ENCODE data around the gene MACO1.

MACO1 gene

GRCh38 chr1:25527226-25527846 lies 96.6 kb downstream of the MACO1 start:
- DNase-seq: no peak

- no peak for DNase-seq
Observed at GRCh38 chr1:25527946-25528595, 97.4 kb downstream of the MACO1 start.

DNA sequence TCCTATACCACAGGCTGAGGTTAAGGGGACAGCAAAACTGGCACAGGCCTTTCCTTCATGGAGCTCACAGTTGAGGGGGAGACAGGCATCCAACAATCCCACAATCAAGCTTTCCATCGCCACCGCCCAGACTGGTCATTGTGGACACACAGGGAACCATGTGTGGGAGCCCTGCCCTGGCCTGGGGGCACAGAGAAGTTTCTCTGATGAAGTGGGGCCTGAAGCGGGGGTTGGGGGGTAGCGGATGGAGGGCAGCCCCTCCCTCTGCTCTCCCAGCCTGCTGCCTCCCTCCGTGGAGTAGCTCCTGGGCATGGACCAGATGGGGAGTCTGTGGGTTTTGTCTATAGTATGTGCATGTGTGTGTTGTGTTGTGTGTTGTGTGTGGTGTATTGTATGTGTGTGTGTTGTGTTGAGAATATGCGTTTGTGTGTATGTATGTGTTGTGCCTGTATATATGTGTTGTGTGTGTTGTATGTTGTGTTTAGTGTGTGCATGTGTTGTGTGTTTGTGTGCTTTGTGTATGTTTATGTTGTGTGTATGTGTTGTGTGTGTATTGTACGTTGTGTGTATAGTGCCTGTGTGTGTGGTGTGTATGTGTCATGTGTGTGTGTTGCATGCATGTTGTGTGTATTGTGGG lies 98.3 kb downstream of the MACO1 start:
- no peak for DNase-seq

- DNase-seq: peak in 1 of 2 experiments; percentile 27
Observed at GRCh38 chr1:25529518-25530185, 99.0 kb downstream of the MACO1 start.

DNA sequence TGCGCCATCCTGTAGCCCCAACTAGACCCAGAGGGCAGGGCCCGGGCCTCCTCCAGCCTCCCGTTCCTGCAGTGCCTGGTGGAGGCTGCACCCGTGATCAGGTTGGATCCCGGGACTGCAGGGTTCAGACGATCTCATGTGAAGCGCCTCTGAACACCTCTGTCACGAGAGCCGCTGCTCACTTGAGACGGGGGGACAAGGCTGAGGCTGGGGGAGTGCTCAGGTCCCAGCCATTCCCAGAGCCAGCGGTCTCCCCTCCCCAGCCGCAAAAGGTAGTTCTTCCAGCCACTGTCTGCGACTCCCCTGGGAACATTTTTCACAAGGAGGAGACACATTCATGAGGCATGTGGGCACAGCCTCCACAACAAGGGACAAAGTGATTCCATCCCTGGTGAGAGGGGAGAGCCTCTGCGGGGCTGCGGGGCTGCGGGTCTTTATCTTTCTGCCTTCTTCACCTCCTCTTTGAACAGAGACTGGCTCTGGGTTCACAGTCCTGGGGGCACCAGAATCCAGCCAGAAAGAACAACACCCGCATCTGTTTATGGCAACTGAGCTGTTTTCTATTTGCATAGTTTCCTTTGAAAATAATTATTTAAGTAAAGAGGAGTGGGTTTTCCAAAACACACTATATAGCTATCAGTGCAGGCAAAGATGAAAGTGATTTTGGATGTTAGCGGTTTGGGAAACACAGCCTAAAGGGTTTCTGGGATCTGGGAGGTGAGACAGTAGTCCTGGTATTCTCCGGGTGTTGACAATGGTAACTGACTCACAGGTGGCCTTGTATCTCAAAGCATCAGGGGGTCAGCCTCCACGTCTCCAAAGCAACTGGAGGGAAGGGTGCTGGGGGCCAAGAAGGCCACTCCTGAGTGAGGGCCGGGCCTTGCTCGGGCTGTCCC lies 99.7 kb downstream of the MACO1 start:
- no peak for DNase-seq

DNA sequence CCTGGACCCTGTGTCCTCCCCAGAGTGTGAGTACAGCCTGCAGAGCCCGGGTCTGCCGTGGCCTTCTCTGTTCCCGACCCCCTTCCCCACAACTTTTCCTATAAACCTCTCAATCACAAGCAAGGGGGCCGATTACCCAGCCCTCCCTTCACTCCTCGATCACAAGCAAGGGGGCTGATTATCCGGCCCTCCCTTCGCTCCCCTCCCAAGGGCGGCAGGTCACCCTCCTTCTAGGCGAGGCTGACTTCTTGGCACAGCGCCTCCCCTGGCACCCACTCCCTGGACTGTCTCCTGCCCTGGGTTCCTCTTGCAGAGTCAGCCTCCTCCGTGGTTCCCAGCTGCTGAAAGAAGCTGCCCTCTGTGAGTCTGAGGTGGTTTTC lies 100.4 kb downstream of the MACO1 start:
- no peak for DNase-seq

GRCh38 chr1:25532970-25533369 lies 102.3 kb downstream of the MACO1 start:
- no peak for DNase-seq

- DNase-seq: no peak
Observed at GRCh38 chr1:25533775-25534409, 103.2 kb downstream of the MACO1 start.

DNA sequence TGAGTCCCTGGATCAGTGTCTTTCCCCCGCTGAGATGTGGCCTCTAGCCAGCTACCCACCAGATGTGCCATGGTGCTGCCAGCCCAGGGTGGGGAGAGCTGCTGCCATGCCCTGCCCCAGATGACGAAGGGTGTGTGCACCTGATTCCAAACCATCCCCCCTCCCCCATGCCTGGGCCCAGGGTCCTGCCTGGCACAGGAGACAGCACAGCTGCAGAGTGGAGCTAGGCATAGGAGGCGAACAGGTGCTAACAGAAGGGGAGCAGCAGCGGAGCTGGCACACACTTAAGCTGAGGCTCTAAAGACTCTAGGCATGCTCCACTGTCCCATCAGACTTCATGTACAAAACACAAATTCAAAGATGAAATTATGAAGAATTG lies 103.7 kb downstream of the MACO1 start:
- no peak for DNase-seq

DNA sequence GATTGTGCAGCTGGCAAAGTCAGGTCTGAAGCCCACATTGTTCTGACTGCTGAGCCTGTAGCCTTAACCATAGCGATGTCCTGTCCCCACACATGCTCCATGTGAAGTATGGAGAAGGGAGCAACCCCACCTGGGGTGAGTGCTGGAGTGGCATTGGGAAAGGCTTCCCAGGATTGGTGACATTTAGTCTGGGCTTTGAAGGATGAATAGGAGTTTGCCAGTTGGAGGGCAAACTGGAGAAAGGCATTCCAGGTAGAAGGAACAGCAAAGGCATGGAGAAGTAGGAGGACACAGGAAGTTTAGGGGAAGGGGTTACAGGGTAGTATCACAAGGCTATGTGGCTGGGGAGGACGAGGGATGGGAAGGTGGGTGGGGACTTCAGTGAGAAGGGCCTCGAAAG lies 105.4 kb downstream of the MACO1 start:
- no peak for DNase-seq

DNA sequence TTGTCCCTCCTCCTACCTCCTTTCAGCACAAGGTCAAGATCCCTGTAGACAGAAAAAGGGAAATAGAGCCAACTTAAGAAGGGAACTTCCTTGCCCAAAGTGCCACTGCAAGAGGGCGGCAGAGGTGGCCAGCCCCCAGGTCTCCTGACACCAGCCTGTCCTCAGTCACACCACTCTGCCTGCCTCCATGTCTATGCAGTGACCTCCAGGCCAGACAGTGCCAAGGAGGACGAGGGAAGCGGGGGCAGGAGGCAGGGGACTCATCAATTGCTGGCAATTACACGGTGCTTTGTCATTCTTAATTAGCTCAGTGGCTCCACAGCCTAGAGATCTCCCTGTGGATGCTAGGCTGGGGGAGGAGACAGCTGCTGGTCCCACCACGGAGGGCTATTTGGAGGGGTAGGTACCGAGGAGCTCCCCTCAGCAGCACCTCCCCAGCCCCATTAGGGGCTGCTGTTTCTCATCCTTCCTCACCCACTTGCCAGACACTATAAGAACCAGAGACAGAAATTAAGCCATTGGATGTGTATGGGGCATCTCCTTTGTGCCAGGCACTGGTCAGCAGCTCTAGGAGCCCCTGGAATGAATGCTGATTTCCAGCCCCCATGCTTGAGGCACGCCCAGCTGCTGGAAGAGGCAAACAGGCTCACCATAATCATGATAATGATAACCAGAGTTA lies 106.6 kb downstream of the MACO1 start:
- DNase-seq: no peak

DNA sequence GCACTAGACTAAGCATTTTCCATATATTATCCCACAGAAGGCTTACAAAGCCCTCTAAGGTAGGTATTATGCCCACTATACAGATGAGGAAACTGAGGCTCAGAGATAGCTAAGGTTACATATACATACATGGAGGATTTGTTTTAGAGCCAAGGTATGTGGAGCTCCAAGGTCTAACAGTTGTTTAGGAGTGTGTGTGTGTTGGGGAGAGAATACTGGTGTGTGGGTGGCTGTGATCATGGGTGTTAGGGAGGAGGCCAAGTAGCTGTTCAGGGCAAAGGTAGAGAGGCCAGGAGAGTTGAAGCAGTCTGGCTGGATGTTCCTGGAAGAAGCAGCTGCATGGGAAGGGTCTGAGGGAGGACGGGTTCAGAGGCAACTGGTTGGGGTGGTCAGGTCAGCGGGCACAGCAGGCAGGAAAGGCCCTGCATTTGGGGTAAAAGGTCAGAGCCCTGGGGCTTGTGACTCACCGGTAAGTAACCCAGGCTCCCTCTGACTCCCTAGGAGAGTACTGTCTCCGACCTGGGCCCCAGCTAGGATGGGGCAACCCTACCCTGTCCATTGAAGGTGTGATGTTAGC lies 107.6 kb downstream of the MACO1 start:
- DNase-seq: no peak

GRCh38 chr1:25540750-25541342 lies 110.1 kb downstream of the MACO1 start:
- no peak for DNase-seq

DNA sequence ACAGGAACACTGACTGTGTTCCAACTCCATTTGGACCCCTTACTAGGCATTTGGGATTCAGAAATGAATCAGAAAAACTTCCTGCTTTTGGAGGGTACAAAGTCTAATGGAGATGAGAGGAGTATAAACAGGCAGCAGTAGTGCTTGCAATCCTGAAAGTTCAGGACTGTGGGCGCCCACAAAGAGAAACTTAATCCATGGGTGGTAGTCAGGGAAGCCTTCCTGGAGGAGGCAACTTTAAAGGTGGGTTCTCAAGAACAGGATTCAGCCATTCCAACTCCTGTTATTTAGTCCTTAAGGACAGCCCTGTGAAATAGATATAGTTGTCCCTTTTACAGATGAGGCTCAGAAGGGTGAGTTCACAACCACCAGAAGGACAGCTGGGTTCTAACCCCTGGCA lies 110.7 kb downstream of the MACO1 start:
- DNase-seq: no peak

GRCh38 chr1:25541889-25542658 lies 111.4 kb downstream of the MACO1 start:
- DNase-seq: no peak

- DNase-seq: no peak
Observed at GRCh38 chr1:25543005-25543424, 112.3 kb downstream of the MACO1 start.

DNA sequence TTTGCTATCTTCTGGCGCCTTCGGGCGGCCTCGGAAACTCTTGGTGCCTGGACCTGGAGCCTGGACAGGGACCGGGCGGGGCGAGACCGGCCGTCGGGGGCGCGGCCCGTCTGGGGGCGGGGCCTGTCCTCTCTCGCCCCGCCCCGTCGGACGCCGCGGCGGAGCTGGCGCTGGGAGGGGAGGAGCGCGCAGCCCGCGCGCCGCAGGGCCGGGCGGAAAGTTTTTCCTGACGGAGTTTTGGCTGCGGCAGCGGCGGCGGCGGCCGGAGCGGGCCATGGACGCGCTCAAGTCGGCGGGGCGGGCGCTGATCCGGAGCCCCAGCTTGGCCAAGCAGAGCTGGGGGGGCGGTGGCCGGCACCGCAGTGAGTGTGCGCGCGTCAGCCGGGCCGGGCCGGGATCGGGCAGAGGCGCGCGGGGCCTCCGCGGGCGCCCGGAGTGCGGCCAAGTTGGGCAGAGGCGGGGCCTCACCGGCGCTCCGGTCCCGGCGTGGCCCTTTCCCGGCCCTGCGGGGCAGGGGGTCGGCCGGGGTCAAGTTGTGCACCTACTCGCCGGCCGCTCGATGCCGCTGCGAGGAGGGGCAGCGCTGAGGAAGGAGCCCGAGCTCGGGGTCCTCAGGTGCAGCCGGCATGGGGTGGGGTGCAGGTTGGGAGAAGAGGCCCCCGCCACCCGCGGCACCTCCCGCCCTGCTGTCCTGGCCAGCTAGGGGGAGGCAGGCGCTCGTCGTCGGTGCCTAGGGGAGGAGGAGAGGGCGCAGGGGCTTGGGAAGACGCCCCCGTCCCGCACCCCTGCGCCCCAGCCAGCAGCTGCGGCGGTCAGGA lies 112.9 kb downstream of the MACO1 start, which contains the start of gene LDLRAP1:
Gene LDLRAP1 (plus strand): TSS at position 182 of the 818 bp plus-strand sequence. CDS start 93 bp downstream, at position 275.
- peak in 1 of 2 experiments; percentile 60 for DNase-seq

DNA sequence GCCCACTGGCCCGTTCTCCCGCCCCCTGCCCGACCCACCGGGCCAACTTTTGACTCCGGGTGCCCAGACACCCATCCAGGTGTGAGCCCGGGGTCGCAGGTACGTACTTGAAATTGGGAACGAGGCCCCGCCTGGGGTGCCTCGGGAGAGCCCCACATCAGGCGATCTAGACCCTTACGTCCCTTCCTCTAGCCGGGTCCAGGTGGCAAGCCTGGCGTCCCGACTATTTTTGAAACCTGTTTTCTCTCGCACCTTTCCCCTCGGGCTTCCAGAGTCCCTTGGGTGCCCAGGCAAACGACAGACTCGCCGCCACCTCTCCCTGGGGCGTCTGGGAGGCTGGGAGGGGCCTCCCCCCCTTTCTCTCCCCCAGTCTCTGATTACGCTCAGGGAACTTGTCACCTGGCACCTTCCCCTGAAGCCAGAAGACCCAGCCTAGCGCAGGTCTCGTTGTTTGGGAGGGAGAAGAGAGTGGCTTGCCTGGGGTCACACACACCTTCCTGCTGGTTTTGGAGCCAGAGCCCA lies 113.6 kb downstream of the MACO1 start:
- peak in 1 of 2 experiments; percentile 55 for DNase-seq

GRCh38 chr1:25544819-25545218 lies 114.1 kb downstream of the MACO1 start:
- DNase-seq: peak in 1 of 2 experiments; percentile 24

Data from NCI-H526 (cell line).